Endothelial cell (in vitro differentiated cells): ENCODE data around the gene TPPP3. TPM values are rescaled to one million over a fixed set of nuclear protein-coding genes. Genes with fewer than 3 reads are reported as not detected.
"Not testable (repeated sequence)": the region's sequence is repeated elsewhere in the genome, so short reads cannot be mapped to it uniquely, and the experiment has no call there.

Experiments
- DNase-seq: peaks from one replicate; pipeline ENCODE4 v3.0.0; 2021; ENCODE audit warnings: low spot score
- H3K27ac Mint-ChIP-seq: one replicate; pipeline ENCODE4 v1.8.0; 2021; ENCODE audit warnings: mixed read lengths, inconsistent platforms; ENCODE audit not compliant: unreplicated experiment
- H3K27me3 Mint-ChIP-seq: one replicate; pipeline ENCODE4 v1.8.0; 2021; ENCODE audit warnings: mild to moderate bottlenecking, moderate library complexity, mixed read lengths, inconsistent platforms; ENCODE audit not compliant: unreplicated experiment
- H3K36me3 Mint-ChIP-seq: one replicate; pipeline ENCODE4 v1.8.0; 2021; ENCODE audit warnings: mild to moderate bottlenecking, low read depth, mixed read lengths, inconsistent platforms; ENCODE audit not compliant: unreplicated experiment
- H3K4me1 Mint-ChIP-seq: one replicate; pipeline ENCODE4 v1.8.0; 2021; ENCODE audit warnings: mild to moderate bottlenecking, mixed read lengths, inconsistent platforms; ENCODE audit not compliant: unreplicated experiment
- H3K4me3 Mint-ChIP-seq: one replicate; pipeline ENCODE4 v1.8.0; 2021; ENCODE audit warnings: mild to moderate bottlenecking, mixed read lengths, inconsistent platforms; ENCODE audit not compliant: unreplicated experiment
- H3K9me3 Mint-ChIP-seq: one replicate; pipeline ENCODE4 v1.8.0; 2021; ENCODE audit warnings: mixed read lengths, inconsistent platforms; ENCODE audit not compliant: unreplicated experiment
- total RNA-seq: library from RNA; stranded (reverse); fragmentation: NEBNext Ultra II Directional; extraction: Animal tissue kit (Norgen Biotek cat#: 25700); gene quantifications from one replicate; pipeline ENCODE4 v1.2.1, GENCODE V29; 2021; ENCODE audit not compliant: unreplicated experiment
- TF ChIP-seq, protein P1 (sequence below): fragments of 200-600 bp; sonication (generic); IDR thresholded peaks from one replicate; pipeline ENCODE4 v1.5.0; 2021; ENCODE audit warnings: antibody characterized with exemption; ENCODE audit not compliant: unreplicated experiment

The TPPP3 gene
- total RNA-seq, 1 donor from 2014 or later: 1.1 TPM

DNA sequence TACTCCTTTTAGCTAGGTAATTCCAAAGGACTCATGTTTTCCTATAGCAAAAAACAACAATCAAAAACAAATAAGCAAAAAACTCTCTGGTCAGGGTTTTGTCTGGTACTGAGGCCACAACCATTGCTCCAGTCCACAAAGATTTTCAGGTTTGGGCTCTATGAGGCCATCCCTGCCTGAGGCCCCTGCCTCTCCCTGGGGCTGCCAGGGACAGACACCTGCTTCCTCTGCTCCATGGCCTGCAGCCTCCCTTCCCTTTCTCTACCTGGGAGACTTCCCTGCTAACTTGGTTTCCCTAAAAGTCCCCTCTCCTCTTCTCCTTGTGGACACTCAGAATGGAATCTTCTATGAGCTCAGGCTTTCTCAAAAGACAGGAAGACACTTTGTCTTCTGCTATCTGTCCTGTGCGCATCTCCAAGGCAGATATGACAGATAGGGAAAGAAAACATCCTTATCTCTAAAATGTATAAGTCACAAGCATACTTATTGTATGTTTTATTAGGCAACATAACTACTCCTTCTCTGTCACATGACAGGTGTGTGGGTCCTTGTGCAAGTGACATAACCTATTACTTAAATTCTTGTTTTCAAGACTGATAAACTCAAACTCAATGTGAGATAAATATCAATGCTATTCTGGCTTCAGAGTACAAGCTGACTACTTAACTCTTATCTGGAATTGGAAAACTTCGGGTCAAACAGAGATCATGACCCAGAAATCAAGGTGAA is 24.2 kb upstream of the TPPP3 start:
- Mint-ChIP-seq H3K4me1 (peaks cover 12% of the 10 kb centered on the region), H3K27me3 (peaks cover 1% of the 10 kb centered on the region), H3K4me3 (peak overlapping the region; percentile 50), H3K9me3 (no peaks in the 10 kb centered on the region), H3K36me3 (peaks cover 9% of the 10 kb centered on the region), H3K27ac (no peak overlapping the region)
- TF ChIP-seq, protein P1, sequence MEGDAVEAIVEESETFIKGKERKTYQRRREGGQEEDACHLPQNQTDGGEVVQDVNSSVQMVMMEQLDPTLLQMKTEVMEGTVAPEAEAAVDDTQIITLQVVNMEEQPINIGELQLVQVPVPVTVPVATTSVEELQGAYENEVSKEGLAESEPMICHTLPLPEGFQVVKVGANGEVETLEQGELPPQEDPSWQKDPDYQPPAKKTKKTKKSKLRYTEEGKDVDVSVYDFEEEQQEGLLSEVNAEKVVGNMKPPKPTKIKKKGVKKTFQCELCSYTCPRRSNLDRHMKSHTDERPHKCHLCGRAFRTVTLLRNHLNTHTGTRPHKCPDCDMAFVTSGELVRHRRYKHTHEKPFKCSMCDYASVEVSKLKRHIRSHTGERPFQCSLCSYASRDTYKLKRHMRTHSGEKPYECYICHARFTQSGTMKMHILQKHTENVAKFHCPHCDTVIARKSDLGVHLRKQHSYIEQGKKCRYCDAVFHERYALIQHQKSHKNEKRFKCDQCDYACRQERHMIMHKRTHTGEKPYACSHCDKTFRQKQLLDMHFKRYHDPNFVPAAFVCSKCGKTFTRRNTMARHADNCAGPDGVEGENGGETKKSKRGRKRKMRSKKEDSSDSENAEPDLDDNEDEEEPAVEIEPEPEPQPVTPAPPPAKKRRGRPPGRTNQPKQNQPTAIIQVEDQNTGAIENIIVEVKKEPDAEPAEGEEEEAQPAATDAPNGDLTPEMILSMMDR: no peak
- DNase-seq: no peak

DNA sequence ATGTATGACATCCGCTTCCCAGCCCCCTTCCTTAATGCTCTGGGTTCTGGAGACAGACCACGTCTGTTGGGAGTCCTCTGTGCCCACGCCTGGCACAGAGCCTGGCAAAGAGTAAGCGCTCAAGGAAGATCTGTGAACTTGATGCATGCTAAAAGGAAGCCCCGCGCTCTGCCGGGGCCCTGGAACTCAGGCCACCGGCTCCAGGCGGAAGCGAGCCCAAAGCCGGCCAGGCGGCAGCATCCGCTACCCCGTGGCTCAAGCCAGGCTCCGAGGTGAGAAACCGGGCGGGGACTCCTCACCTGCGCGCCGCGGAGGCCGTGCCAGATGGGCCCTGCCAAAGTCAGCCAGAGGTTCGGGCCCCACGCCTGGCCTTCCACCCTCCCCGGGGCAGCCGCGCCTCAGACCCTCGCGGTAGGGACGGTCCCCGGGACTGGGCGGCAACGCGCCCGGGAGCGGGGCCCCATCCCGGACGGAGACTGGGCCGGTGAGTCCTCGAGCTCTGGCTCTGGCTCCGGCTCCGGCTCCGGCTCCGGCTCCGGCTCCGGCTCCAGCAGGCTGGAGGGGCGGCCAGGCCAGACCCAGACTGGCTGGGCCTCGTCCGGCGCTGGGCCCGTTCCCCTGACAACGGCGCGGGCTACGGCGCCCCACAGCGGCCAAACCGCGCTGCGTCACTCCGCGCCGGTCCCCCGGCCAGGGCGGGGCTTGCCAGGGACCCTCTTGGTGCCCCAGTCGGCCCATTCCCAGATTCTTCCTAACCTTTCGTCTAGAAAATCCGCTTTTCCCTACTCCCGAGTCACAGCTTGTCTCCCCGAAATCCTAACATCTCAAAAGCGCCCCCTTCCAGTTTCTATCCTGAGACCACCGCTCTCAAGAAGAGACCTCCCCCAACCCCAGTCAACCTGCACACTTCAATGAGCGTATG is 22.8 kb upstream of the TPPP3 start, which contains the start of gene ZDHHC1:
Gene ZDHHC1, minus strand, starts transcription at position 606 of the 922 bp plus-strand sequence. CDS start 8,702 bp downstream, outside the sequence.
- H3K36me3 Mint-ChIP-seq: peaks cover 9% of the 10 kb centered on the region
- H3K4me1 Mint-ChIP-seq: peaks cover 12% of the 10 kb centered on the region
- peak within 1 kb of the TSS; percentile 76 for H3K27ac Mint-ChIP-seq
- peak within 1 kb of the TSS; percentile 91 for H3K4me3 Mint-ChIP-seq
- H3K27me3 Mint-ChIP-seq: peaks cover 1% of the 10 kb centered on the region
- H3K9me3 Mint-ChIP-seq: no peaks in the 10 kb centered on the region
- peak; percentile 86 for DNase-seq
- TF ChIP-seq, protein P1: no peak

DNA sequence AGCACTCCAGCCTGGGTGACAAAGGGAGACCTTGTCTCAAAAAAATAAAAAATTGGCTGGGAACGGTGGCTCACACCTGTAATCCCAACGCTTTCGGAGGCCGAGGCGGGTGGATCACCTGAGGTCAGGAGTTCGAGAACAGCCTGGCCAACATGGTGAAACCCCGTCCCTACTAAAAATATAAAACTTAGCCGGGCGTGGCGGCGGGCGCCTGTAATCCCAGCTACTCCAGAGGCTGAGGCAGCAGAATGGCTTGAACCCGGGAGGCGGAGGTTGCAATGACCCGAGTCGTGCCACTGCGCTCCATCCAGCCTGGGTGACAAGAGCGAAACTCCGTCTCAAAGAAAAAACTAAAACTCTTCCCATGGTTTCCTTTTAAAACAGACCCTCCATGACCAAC is 22.1 kb upstream of the TPPP3 start:
- H3K9me3 Mint-ChIP-seq, DNase-seq, H3K27me3 Mint-ChIP-seq, H3K36me3 Mint-ChIP-seq: not testable (repeated sequence)
- Mint-ChIP-seq H3K27ac (peak overlapping the region; percentile 76), H3K4me3 (peak overlapping the region; percentile 91), H3K4me1 (peaks cover 12% of the 10 kb centered on the region)

DNA sequence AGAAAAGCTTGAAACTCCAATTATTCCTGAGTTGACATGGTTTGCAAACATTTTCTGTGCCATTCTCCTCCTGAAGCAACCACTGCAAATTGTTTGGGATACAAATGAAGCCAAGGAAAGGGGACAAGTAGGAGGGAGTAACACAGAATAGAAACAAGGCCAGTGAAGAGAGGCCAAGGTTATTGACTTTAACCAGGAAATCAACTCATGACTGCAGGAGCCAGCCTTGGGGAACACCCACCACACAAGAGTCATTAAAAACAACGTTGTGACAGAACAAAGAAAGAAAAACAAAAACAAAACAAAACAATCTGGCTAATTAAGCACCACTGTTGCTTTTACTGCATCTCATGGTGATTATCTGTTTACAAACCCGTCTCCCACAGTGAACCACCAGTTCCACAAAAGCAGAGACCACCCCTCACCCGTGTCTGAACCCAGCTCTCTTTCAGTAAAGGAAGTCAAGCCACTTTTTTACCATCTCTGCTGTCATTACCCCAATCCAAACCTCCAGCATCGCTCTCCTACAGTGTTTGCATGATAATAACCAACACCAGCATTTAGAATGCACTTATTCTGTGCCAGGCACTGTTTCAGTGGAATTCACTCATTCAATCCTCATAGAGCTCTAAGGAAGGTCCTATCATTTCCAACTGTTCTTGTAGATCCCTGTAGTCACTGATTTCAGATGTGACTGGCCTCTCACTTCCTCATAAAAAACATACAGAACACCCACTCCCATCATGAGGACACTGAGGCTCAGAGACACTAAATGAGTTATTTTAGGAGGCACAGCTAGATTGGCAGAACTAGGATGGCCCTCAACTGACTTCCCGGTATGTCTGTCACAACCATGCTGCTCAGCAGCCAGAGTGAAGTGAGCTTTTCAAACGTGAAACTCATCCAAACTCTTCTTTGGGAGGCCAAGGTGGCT is 20.9 kb upstream of the TPPP3 start:
- no peak for DNase-seq
- TF ChIP-seq, protein P1: no peak
- Mint-ChIP-seq H3K9me3 (no peaks in the 10 kb centered on the region), H3K4me3 (peak overlapping the region; percentile 8), H3K36me3 (peaks cover 9% of the 10 kb centered on the region), H3K27me3 (no peaks in the 10 kb centered on the region), H3K27ac (no peak overlapping the region), H3K4me1 (peaks cover 12% of the 10 kb centered on the region)

DNA sequence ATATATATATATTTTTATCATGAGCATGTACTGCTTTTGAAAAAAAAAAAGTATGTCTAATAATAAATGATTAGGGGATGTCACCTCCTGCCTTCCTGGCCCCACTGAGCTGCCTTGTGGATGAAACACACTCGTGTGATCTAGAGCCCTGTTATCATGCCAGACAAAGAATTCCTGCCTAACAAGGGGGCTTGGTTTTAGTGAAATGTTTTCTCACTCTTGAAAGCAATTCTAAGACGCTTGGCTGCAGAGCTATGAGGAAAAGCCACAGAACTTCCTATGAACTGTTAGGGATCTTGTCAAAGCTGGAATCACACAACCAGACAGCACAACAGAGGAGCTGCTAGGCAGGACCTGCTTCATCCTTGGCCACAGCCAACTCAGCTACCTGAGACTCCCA is 19.0 kb upstream of the TPPP3 start:
- no peak overlapping the region for H3K27ac Mint-ChIP-seq
- TF ChIP-seq, protein P1: no peak
- peaks cover 12% of the 10 kb centered on the region for H3K4me1 Mint-ChIP-seq
- DNase-seq: no peak
- H3K36me3 Mint-ChIP-seq: peaks cover 15% of the 10 kb centered on the region
- no peak overlapping the region for H3K4me3 Mint-ChIP-seq
- H3K27me3 Mint-ChIP-seq: peaks cover 4% of the 10 kb centered on the region
- H3K9me3 Mint-ChIP-seq: no peaks in the 10 kb centered on the region
